Retinal pigment epithelial cell (primary cell): ENCODE measurements around the gene ACVR2B.
A peak's percentile ranks its signal among the peaks of the same experiment; 100 is the strongest.

Experiments
- DNase-seq: peaks from one replicate; pipeline ENCODE4 v3.0.0-alpha.2; 2010; ENCODE audit warnings: low read depth
- H3K4me3 ChIP-seq: 2 replicates; pipeline ENCODE4 v1.5.1; 2011; ENCODE audit warnings: mild to moderate bottlenecking, low read length, control low read depth, moderate library complexity
- CTCF ChIP-seq: conservative IDR thresholded peaks from 2 replicates; pipeline ENCODE4 v1.5.1; 2011; ENCODE audit warnings: low read depth, low read length, control low read depth, inconsistent platforms

The ACVR2B gene

GRCh38 chr3:38493031-38493430 is 39.3 kb downstream of the ACVR2B start:
- no peak for DNase-seq
- no peak overlapping the region for H3K4me3 ChIP-seq
- TF ChIP-seq CTCF = no peak

DNA sequence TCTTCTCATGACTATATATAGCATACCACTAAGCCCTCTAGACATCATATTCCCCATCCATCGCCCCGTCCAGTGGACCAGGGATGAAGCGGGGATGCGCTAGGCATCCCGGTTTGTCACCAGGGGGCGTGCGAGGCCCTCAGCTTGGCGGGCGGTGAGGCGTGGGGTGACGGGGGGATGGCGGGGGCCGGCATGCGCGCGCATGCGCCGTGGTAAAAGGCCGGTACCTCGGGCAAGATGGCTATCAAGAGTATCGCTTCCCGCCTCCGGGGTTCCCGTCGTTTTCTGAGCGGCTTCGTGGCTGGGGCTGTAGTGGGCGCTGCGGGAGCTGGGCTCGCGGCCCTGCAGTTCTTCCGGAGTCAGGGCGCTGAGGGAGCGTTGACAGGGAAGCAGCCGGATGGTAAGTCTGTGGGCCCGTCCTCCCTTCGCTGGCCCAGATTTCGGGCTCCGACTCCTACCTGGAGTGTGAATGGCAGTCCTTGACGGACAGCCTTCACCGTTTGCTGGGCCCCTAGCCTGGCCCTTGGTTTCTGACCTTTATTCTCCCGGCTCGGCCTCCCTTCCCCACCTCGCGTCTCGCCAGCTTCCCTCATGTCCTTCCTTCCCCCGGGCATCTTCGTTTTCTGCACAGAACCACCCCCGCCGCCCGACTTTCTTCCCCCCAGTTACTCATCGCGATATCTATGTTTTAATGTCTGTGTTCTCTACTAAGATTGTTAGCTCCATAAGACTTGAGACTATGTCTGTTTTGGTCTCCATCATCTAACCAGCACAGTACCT is 42.6 kb downstream of the ACVR2B start, which contains the start of gene EXOG:
TSS of gene EXOG (plus strand) at position 210 of the 780 bp plus-strand sequence. CDS start at position 238, 28 bp downstream.
- DNase-seq = peak; percentile 66
- peak within 1 kb of the TSS; percentile 82 for H3K4me3 ChIP-seq
- peak; percentile 86 for TF ChIP-seq CTCF

- TF ChIP-seq CTCF = no peak
- H3K4me3 ChIP-seq = peak overlapping the region; percentile 82
- no peak for DNase-seq
These were observed 43.3 kb downstream of the ACVR2B start for GRCh38 chr3:38497031-38497430.

- DNase-seq = no peak
- TF ChIP-seq CTCF = no peak
- H3K4me3 ChIP-seq = no peak overlapping the region
These were observed 47.2 kb downstream of the ACVR2B start for GRCh38 chr3:38500688-38501417.

GRCh38 chr3:38507120-38507519 is 53.4 kb downstream of the ACVR2B start:
- no peak for TF ChIP-seq CTCF
- no peak for DNase-seq
- H3K4me3 ChIP-seq = no peak overlapping the region

DNA sequence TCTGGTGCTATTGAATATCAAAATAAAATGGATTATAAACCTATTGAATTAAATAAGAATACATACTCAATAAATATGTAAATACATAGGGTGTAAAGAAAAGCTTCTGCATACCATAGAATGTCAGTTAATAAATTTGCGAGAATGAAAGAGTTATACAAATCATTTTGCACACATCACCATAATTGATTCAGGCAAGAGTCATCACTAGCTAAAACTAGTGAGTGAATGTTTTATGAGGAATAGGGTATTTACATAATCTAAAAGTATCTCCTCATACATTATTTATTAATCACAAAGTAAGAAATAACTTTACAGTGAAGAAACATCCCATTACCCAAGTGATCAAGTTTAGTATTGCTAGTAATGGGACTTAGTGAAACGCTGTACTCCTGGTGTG is 56.0 kb downstream of the ACVR2B start:
- H3K4me3 ChIP-seq = no peak overlapping the region
- no peak for DNase-seq
- no peak for TF ChIP-seq CTCF
